WTC11 (cell line): ENCODE data around the gene HAND1.

Experiments
- JUN ChIP-seq: sonication (generic); formaldehyde crosslinking; IDR thresholded peaks from 2 replicates; pipeline ENCODE4 v1.8.0; 2023; ENCODE audit warnings: mild to moderate bottlenecking, missing genetic modification reagents
- NFE2L1 ChIP-seq: sonication (generic); formaldehyde crosslinking; IDR thresholded peaks from 2 replicates; pipeline ENCODE4 v1.8.1; 2023; ENCODE audit warnings: missing genetic modification reagents
- NR3C1 ChIP-seq: sonication (generic); formaldehyde crosslinking; conservative IDR thresholded peaks from 2 replicates; pipeline ENCODE4 v1.8.1; 2023; ENCODE audit warnings: low read depth, mild to moderate bottlenecking, missing genetic modification reagents
- RELA ChIP-seq: sonication (generic); formaldehyde crosslinking; IDR thresholded peaks from 2 replicates; pipeline ENCODE4 v1.8.1; 2022; ENCODE audit warnings: missing genetic modification reagents, mild to moderate bottlenecking, borderline replicate concordance
- SMAD3 ChIP-seq: sonication (generic); formaldehyde crosslinking; IDR thresholded peaks from 2 replicates; pipeline ENCODE4 v1.8.0; 2022; ENCODE audit warnings: missing genetic modification reagents, mild to moderate bottlenecking, borderline replicate concordance
- SMAD4 ChIP-seq: sonication (generic); formaldehyde crosslinking; IDR thresholded peaks from 2 replicates; pipeline ENCODE4 v1.8.0; 2022; ENCODE audit warnings: mild to moderate bottlenecking, missing genetic modification reagents
- ZNF317 ChIP-seq: sonication (generic); formaldehyde crosslinking; IDR thresholded peaks from 2 replicates; pipeline ENCODE4 v1.8.1; 2023; ENCODE audit warnings: low read depth, mild to moderate bottlenecking, moderate library complexity, missing genetic modification reagents, borderline replicate concordance
- TF ChIP-seq, protein P1 (sequence below): fragments of 200-600 bp; IDR thresholded peaks from 2 replicates; pipeline ENCODE4 v1.8.0; 2022; ENCODE audit warnings: antibody characterized with exemption
- TF ChIP-seq, protein P2 (sequence below): sonication (generic); formaldehyde crosslinking; conservative IDR thresholded peaks from 2 replicates; pipeline ENCODE4 v1.8.1; 2022; ENCODE audit warnings: mild to moderate bottlenecking, missing genetic modification reagents
- TF ChIP-seq, protein P3 (sequence below): sonication (generic); formaldehyde crosslinking; IDR thresholded peaks from 2 replicates; pipeline ENCODE4 v1.8.1; 2022; ENCODE audit warnings: mild to moderate bottlenecking, moderate library complexity, missing genetic modification reagents
- TF ChIP-seq, protein P4 (sequence below): sonication (generic); formaldehyde crosslinking; IDR thresholded peaks from 2 replicates; pipeline ENCODE4 v1.8.0; 2022; ENCODE audit warnings: mild to moderate bottlenecking, missing genetic modification reagents
- TF ChIP-seq, protein P5 (sequence below): fragments of 250-450 bp; sonication (Bioruptor Pico); IDR thresholded peaks from 2 replicates; pipeline ENCODE4 v1.9.0; 2021; ENCODE audit warnings: mild to moderate bottlenecking, borderline replicate concordance

DNA sequence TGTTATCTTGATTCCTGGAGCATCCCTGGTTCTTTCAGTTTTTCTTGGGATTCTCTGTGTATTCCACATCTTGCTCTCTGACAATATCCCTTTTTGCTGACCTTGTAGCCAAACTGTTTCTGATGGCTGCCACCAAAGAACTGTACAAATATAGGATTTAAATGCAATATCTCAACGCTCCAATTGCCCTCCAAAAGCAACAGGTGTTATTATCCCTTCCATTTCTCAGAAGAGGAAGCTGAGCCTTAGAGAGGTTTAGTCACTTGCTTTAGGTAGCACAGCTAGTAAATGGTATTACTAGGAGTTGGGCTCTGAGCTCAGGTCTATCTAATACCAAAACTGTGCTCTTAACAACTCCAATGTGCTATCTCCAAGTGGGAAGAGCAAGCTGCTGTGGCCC lies 24.2 kb upstream of the HAND1 start:
- TF ChIP-seq, protein P1, sequence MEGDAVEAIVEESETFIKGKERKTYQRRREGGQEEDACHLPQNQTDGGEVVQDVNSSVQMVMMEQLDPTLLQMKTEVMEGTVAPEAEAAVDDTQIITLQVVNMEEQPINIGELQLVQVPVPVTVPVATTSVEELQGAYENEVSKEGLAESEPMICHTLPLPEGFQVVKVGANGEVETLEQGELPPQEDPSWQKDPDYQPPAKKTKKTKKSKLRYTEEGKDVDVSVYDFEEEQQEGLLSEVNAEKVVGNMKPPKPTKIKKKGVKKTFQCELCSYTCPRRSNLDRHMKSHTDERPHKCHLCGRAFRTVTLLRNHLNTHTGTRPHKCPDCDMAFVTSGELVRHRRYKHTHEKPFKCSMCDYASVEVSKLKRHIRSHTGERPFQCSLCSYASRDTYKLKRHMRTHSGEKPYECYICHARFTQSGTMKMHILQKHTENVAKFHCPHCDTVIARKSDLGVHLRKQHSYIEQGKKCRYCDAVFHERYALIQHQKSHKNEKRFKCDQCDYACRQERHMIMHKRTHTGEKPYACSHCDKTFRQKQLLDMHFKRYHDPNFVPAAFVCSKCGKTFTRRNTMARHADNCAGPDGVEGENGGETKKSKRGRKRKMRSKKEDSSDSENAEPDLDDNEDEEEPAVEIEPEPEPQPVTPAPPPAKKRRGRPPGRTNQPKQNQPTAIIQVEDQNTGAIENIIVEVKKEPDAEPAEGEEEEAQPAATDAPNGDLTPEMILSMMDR: no peak
- TF ChIP-seq, protein P2, sequence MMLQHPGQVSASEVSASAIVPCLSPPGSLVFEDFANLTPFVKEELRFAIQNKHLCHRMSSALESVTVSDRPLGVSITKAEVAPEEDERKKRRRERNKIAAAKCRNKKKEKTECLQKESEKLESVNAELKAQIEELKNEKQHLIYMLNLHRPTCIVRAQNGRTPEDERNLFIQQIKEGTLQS (CRISPR knock-in tag): no peak
- TF ChIP-seq, protein P3, sequence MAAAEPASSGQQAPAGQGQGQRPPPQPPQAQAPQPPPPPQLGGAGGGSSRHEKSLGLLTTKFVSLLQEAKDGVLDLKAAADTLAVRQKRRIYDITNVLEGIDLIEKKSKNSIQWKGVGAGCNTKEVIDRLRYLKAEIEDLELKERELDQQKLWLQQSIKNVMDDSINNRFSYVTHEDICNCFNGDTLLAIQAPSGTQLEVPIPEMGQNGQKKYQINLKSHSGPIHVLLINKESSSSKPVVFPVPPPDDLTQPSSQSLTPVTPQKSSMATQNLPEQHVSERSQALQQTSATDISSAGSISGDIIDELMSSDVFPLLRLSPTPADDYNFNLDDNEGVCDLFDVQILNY (CRISPR knock-in tag): no peak
- TF ChIP-seq RELA (CRISPR knock-in tag) (no peak), JUN (no peak), NFE2L1 (no peak), SMAD3 (no peak), NR3C1 (CRISPR knock-in tag) (no peak), SMAD4 (CRISPR knock-in tag) (no peak), ZNF317 (CRISPR knock-in tag) (no peak)
- TF ChIP-seq, protein P4, sequence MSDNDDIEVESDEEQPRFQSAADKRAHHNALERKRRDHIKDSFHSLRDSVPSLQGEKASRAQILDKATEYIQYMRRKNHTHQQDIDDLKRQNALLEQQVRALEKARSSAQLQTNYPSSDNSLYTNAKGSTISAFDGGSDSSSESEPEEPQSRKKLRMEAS: no peak
- TF ChIP-seq, protein P5, sequence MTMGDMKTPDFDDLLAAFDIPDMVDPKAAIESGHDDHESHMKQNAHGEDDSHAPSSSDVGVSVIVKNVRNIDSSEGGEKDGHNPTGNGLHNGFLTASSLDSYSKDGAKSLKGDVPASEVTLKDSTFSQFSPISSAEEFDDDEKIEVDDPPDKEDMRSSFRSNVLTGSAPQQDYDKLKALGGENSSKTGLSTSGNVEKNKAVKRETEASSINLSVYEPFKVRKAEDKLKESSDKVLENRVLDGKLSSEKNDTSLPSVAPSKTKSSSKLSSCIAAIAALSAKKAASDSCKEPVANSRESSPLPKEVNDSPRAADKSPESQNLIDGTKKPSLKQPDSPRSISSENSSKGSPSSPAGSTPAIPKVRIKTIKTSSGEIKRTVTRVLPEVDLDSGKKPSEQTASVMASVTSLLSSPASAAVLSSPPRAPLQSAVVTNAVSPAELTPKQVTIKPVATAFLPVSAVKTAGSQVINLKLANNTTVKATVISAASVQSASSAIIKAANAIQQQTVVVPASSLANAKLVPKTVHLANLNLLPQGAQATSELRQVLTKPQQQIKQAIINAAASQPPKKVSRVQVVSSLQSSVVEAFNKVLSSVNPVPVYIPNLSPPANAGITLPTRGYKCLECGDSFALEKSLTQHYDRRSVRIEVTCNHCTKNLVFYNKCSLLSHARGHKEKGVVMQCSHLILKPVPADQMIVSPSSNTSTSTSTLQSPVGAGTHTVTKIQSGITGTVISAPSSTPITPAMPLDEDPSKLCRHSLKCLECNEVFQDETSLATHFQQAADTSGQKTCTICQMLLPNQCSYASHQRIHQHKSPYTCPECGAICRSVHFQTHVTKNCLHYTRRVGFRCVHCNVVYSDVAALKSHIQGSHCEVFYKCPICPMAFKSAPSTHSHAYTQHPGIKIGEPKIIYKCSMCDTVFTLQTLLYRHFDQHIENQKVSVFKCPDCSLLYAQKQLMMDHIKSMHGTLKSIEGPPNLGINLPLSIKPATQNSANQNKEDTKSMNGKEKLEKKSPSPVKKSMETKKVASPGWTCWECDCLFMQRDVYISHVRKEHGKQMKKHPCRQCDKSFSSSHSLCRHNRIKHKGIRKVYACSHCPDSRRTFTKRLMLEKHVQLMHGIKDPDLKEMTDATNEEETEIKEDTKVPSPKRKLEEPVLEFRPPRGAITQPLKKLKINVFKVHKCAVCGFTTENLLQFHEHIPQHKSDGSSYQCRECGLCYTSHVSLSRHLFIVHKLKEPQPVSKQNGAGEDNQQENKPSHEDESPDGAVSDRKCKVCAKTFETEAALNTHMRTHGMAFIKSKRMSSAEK (CRISPR knock-in tag): no peak
